ENCODE results near the gene SCT. TPM values are rescaled to one million over a fixed set of nuclear protein-coding genes. Genes with fewer than 3 reads are reported as not detected.
A peak's percentile ranks its signal among the peaks of the same experiment; 100 is the strongest.

SCT gene
- total and polyA plus RNA-seq, 2 experiments from 2014 or later, result 2.6 TPM; not detected in 1

GRCh38 chr11:578276-579035, 48.5 kb downstream of the SCT start:
- peaks cover 12% of the 10 kb centered on the region for H3K36me3 Mint-ChIP-seq (ENCODE audit: low read depth)
- H3K9me3 Mint-ChIP-seq, result no peaks in the 10 kb centered on the region; the same call in 2 of the 3 replicates
- Histone ChIP-seq H3F3A (replicated peaks; ENCODE audit: low read depth) (peaks cover 13% of the 10 kb centered on the region; the same call in 1 of the 2 replicates), H4K20me1 (replicated peaks; ENCODE audit: insufficient read depth) (peaks cover 32% of the 10 kb centered on the region), H3K4me3 (peak overlapping the region; percentile 96), H3K36me3 (ENCODE audit: insufficient read depth) (peaks cover 8% of the 10 kb centered on the region; the same call in 1 of the 2 replicates), H3K79me2 (replicated peaks; ENCODE audit: insufficient read depth) (peaks cover 68% of the 10 kb centered on the region), H3K9me2 (ENCODE audit: insufficient read depth) (no peaks in the 10 kb centered on the region), H3K27me3 (ENCODE audit: insufficient read depth) (peaks cover 19% of the 10 kb centered on the region), H3K27ac (ENCODE audit: low read depth) (no peak overlapping the region), H2AFZ (no peak overlapping the region), H3K4me1 (ENCODE audit: insufficient read depth) (peaks cover 10% of the 10 kb centered on the region), H3K4me2 (peak overlapping the region; percentile 99)
- peak overlapping the region; percentile 90; the same call in 2 of the 3 replicates for H3K4me3 Mint-ChIP-seq
- DNase-seq (ENCODE audit: low spot score) (no peak), ATAC-seq (no peak)
- peaks cover 20% of the 10 kb centered on the region for H3K27me3 Mint-ChIP-seq (ENCODE audit: insufficient read depth, low read depth, poor library complexity)
- no peak overlapping the region for H3K27ac Mint-ChIP-seq
- TF ChIP-seq POLR2AphosphoS5 (IDR thresholded peaks at IDR 0.05; ENCODE audit: low read depth), result no peak
- H3K4me1 Mint-ChIP-seq, result peaks cover 25% of the 10 kb centered on the region

DNA sequence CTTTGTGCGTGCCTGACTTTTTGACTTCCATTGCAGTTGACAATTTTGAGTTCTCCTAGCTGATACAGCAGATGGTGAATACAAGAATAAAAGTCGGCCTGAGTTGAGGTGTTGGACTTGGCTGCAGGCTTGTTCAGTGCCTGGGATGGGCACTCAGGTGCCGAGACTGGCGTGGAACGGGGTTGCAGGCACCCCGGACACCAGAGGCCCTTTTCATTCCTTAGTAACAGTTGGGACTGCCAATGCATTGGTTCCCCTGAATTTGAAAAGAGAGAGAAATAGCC, 49.4 kb downstream of the SCT start:
- H3K4me3 Mint-ChIP-seq, result peak overlapping the region; percentile 90
- Histone ChIP-seq H3K36me3 (ENCODE audit: insufficient read depth) (0 out of 2 replicates have a peak, but pooled peaks cover 5% of the 10 kb centered on the region), H3K4me1 (ENCODE audit: insufficient read depth) (peaks cover 10% of the 10 kb centered on the region), H3K4me3 (peak overlapping the region; percentile 96), H3K79me2 (replicated peaks; ENCODE audit: insufficient read depth) (peaks cover 59% of the 10 kb centered on the region), H3F3A (replicated peaks; ENCODE audit: low read depth) (peaks cover 13% of the 10 kb centered on the region; the same call in 1 of the 2 replicates), H3K27ac (ENCODE audit: low read depth) (no peak overlapping the region), H3K27me3 (ENCODE audit: insufficient read depth) (peaks cover 22% of the 10 kb centered on the region), H4K20me1 (replicated peaks; ENCODE audit: insufficient read depth) (peaks cover 32% of the 10 kb centered on the region), H2AFZ (no peak overlapping the region), H3K4me2 (peak overlapping the region; percentile 99), H3K9me2 (ENCODE audit: insufficient read depth) (no peaks in the 10 kb centered on the region)
- H3K27me3 Mint-ChIP-seq (ENCODE audit: insufficient read depth, low read depth, poor library complexity), result peaks cover 17% of the 10 kb centered on the region
- no peak for DNase-seq (ENCODE audit: low spot score)
- H3K36me3 Mint-ChIP-seq (ENCODE audit: low read depth), result peaks cover 12% of the 10 kb centered on the region
- 0 out of 2 replicates have a peak overlapping the region, but pooled peaks have one; percentile 56 for H3K27ac Mint-ChIP-seq
- TF ChIP-seq STAT1 (IDR thresholded peaks at IDR 0.05; ENCODE audit: unreplicated experiment) (no peak), NANOG (IDR thresholded peaks at IDR 0.05; ENCODE audit: borderline replicate concordance) (no peak)
- peaks cover 25% of the 10 kb centered on the region for H3K4me1 Mint-ChIP-seq
- ATAC-seq, result no peak
- H3K9me3 Mint-ChIP-seq, result no peaks in the 10 kb centered on the region; the same call in 2 of the 3 replicates

GRCh38 chr11:576811-577610, 50.0 kb downstream of the SCT start:
- H3K4me1 Mint-ChIP-seq, result peaks cover 25% of the 10 kb centered on the region
- H2AFZ ChIP-seq, result no peak overlapping the region
- TF ChIP-seq, protein P1, sequence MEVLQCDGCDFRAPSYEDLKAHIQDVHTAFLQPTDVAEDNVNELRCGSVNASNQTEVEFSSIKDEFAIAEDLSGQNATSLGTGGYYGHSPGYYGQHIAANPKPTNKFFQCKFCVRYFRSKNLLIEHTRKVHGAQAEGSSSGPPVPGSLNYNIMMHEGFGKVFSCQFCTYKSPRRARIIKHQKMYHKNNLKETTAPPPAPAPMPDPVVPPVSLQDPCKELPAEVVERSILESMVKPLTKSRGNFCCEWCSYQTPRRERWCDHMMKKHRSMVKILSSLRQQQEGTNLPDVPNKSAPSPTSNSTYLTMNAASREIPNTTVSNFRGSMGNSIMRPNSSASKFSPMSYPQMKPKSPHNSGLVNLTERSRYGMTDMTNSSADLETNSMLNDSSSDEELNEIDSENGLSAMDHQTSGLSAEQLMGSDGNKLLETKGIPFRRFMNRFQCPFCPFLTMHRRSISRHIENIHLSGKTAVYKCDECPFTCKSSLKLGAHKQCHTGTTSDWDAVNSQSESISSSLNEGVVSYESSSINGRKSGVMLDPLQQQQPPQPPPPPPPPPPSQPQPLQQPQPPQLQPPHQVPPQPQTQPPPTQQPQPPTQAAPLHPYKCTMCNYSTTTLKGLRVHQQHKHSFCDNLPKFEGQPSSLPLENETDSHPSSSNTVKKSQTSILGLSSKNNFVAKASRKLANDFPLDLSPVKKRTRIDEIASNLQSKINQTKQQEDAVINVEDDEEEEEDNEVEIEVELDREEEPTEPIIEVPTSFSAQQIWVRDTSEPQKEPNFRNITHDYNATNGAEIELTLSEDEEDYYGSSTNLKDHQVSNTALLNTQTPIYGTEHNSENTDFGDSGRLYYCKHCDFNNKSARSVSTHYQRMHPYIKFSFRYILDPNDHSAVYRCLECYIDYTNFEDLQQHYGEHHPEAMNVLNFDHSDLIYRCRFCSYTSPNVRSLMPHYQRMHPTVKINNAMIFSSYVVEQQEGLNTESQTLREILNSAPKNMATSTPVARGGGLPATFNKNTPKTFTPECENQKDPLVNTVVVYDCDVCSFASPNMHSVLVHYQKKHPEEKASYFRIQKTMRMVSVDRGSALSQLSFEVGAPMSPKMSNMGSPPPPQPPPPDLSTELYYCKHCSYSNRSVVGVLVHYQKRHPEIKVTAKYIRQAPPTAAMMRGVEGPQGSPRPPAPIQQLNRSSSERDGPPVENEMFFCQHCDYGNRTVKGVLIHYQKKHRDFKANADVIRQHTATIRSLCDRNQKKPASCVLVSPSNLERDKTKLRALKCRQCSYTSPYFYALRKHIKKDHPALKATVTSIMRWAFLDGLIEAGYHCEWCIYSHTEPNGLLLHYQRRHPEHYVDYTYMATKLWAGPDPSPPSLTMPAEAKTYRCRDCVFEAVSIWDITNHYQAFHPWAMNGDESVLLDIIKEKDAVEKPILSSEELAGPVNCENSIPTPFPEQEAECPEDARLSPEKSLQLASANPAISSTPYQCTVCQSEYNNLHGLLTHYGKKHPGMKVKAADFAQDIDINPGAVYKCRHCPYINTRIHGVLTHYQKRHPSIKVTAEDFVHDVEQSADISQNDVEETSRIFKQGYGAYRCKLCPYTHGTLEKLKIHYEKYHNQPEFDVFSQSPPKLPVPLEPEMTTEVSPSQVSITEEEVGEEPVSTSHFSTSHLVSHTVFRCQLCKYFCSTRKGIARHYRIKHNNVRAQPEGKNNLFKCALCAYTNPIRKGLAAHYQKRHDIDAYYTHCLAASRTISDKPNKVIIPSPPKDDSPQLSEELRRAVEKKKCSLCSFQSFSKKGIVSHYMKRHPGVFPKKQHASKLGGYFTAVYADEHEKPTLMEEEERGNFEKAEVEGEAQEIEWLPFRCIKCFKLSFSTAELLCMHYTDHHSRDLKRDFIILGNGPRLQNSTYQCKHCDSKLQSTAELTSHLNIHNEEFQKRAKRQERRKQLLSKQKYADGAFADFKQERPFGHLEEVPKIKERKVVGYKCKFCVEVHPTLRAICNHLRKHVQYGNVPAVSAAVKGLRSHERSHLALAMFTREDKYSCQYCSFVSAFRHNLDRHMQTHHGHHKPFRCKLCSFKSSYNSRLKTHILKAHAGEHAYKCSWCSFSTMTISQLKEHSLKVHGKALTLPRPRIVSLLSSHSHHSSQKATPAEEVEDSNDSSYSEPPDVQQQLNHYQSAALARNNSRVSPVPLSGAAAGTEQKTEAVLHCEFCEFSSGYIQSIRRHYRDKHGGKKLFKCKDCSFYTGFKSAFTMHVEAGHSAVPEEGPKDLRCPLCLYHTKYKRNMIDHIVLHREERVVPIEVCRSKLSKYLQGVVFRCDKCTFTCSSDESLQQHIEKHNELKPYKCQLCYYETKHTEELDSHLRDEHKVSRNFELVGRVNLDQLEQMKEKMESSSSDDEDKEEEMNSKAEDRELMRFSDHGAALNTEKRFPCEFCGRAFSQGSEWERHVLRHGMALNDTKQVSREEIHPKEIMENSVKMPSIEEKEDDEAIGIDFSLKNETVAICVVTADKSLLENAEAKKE (CRISPR knock-in tag; IDR thresholded peaks at IDR 0.05), result no peak
- TF ChIP-seq STAT1 (IDR thresholded peaks at IDR 0.05; ENCODE audit: unreplicated experiment) (no peak), EZH2 (IDR thresholded peaks at IDR 0.05; ENCODE audit: low read depth, unreplicated experiment) (no peak), POLR2AphosphoS5 (IDR thresholded peaks at IDR 0.05; ENCODE audit: low read depth) (no peak)
- TF ChIP-seq, protein P2, sequence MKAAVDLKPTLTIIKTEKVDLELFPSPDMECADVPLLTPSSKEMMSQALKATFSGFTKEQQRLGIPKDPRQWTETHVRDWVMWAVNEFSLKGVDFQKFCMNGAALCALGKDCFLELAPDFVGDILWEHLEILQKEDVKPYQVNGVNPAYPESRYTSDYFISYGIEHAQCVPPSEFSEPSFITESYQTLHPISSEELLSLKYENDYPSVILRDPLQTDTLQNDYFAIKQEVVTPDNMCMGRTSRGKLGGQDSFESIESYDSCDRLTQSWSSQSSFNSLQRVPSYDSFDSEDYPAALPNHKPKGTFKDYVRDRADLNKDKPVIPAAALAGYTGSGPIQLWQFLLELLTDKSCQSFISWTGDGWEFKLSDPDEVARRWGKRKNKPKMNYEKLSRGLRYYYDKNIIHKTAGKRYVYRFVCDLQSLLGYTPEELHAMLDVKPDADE (IDR thresholded peaks at IDR 0.05), result no peak

More at GRCh38 chr11:576811-577610, 50.0 kb downstream of the SCT start:
- H3F3A ChIP-seq (replicated peaks; ENCODE audit: low read depth), result peaks cover 13% of the 10 kb centered on the region; the same call in 1 of the 2 replicates
- DNase-seq (ENCODE audit: low spot score) (no peak), ATAC-seq (no peak)
- H3K27ac Mint-ChIP-seq, result 0 out of 2 replicates have a peak overlapping the region, but pooled peaks have one; percentile 56
- H3K27ac ChIP-seq (ENCODE audit: low read depth), result peak overlapping the region; percentile 78
- H3K36me3 ChIP-seq (ENCODE audit: insufficient read depth), result 0 out of 2 replicates have a peak, but pooled peaks cover under 1% of the 10 kb centered on the region
- H3K4me2 ChIP-seq, result peak overlapping the region; percentile 99
- peak overlapping the region; percentile 96 for H3K4me3 ChIP-seq
- H3K36me3 Mint-ChIP-seq (ENCODE audit: low read depth), result peaks cover 9% of the 10 kb centered on the region
- peak overlapping the region; percentile 90 for H3K4me3 Mint-ChIP-seq
- H3K9me3 Mint-ChIP-seq, result no peaks in the 10 kb centered on the region; the same call in 2 of the 3 replicates
- peaks cover 53% of the 10 kb centered on the region for H3K79me2 ChIP-seq (replicated peaks; ENCODE audit: insufficient read depth)
- no peaks in the 10 kb centered on the region for H3K9me2 ChIP-seq (ENCODE audit: insufficient read depth)
- H3K27me3 Mint-ChIP-seq (ENCODE audit: insufficient read depth, low read depth, poor library complexity), result peaks cover 20% of the 10 kb centered on the region
- peaks cover 10% of the 10 kb centered on the region for H3K4me1 ChIP-seq (ENCODE audit: insufficient read depth)
- H4K20me1 ChIP-seq (replicated peaks; ENCODE audit: insufficient read depth), result peaks cover 32% of the 10 kb centered on the region
- peaks cover 22% of the 10 kb centered on the region for H3K27me3 ChIP-seq (ENCODE audit: insufficient read depth)

Measured in GM23338 (cell line).